HG02610 (cell line): ENCODE results near the gene STATH.
"Not testable (repeated sequence)": the region's sequence is repeated elsewhere in the genome, so short reads cannot be mapped to it uniquely, and the experiment has no call there.

Experiments used
- ATAC-seq: cut with Tn5 transposase; IDR thresholded peaks from one replicate; pipeline ENCODE4 v1.9.1; 2021; ENCODE audit warnings: mild to moderate bottlenecking, moderate library complexity; ENCODE audit not compliant: unreplicated experiment

Gene STATH, protein sequence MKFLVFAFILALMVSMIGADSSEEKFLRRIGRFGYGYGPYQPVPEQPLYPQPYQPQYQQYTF

DNA sequence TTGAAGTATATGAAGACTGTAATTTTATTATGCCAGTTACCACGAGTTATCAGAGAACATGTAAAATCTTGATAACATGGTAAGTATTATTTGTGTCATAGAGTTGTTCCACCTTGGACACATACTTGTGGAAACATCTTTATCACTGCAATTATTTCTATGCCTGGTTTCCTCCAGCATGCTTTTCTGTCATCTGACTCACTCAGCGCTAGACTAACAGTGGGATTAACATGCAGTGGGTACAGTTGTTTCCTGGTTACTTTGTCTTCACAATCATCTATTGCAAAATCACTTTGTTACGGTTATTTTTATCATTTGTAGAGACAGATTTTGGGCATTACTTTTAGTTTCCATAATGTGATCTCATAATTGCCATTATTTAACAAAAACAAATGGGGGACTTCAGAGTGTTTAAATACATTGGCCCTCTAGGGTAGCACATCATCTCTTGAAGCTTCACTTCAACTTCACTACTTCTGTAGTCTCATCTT, at the start of gene STATH:
Gene STATH, plus strand, starts transcription at position 441 of the 491 bp plus-strand sequence. CDS start 2,472 bp downstream, outside the sequence.
- ATAC-seq, result no peak

DNA sequence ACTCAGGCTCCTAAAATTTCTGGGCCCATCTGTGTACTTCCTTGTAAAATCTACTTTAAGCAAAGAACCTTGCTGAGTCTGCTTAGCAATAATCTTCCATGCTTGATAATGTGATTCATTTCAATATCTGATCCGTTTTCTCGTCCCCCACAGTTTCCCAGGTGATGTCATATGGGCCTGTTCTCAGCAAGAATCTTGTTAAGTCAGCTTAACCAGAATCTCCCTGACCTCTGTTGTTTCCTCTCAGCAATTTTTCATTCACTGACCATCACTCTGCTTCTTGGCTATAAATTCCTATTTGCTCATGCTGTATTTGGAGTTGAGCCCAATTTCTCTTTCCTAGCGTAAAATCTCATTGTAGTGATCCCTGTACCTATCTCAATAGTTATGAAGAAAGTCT, 44.2 kb upstream of the STATH start:
- ATAC-seq, result no peak

DNA sequence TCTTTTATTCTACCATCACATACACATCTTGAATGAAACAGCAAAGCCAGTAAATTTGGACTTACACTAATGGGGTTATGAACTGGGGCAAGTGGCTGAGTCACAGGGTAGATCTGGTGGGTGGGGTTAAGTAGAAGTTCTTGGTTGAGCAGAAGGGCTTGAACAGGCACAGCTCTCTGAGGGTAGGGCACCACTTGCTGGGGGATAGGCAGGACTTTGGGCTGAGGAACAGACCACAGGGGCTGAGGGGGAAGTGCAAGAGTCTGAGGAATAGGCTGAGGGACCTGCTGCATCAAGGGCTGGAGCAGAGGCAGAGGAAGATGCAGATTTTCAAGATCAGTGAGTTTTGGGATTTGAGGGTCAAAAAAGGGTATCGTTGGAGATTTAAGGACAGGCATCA, 38.6 kb upstream of the STATH start:
- ATAC-seq, result no peak

DNA sequence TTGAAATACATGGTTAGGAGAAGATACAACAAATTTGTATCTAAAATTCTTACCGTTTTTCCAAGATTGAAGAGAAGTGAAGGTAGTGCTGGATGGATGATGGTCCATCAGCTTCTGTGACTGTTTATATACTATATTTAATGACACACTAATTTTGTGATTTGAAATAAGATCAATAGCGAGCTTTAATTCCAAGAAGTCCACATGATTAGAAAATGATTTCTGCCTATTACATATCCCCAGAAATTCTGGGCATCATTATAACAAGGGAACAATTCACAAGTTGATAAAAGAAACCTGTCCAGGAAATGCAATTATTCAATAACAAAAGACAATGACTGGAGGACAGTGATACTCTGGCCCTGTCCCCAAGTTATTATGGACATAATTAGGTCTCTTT, 30.1 kb upstream of the STATH start, which contains the start of gene CSN2:
Gene CSN2, minus strand, starts transcription at position 101 of the 400 bp plus-strand sequence. CDS start 4,733 bp downstream, outside the sequence.
- ATAC-seq, result no peak

DNA sequence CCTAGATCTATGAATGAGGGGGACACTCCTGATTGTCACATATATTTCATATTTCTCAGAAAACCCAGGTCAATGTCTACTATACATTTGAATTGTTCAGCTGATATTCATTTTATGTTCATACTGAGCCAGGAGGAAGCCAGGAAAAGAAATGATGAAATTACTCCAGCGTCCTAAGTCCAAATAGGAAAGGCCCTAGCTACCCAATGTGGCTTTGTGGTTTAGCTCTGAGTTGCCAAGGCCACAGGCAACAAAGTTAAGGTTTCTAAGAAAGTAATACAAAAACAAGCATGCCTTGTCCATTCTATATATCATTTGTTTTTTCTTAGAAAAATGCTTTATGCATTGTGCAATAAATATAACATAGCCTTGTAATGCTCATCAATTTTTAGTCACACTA, 25.7 kb upstream of the STATH start:
- no peak for ATAC-seq

DNA sequence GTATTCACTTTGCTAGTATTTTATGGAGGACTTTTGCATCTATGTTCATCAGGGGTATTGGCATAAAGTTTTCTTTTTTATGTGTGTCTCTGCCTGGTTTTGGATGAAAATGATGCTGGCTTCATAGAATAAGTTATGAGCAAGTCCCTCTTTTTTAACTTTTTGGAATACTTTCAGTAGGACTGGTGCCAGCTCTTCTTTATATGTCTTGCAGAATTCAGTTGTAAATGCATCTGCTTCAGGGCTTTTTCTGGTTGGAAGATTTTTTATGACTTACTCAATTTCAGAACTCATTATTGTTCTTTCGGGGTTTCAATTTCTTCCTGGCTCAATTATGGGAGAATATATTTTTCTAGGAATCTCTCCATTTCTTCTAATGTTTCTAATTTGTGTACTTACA, 21.1 kb upstream of the STATH start:
- ATAC-seq, result no peak

DNA sequence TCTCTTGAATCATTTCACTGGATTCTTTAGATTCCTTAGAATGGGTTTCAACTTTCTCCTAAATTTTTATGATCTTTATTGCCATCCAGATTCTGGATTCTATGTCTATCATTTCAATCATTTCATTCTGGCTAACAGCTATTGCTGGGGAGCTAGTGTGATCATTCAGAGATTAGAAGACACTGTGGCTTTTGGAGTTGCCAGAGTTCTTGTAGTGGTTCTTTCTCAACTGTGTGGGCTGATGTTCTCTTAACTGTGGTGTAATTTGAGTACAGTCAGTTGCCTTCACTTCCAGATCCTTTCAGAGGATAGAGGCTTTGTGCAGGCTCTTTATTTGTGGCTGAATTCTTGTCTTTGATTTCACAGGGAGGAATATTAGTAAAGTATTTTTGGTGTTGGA, 18.2 kb upstream of the STATH start:
- no peak for ATAC-seq

DNA sequence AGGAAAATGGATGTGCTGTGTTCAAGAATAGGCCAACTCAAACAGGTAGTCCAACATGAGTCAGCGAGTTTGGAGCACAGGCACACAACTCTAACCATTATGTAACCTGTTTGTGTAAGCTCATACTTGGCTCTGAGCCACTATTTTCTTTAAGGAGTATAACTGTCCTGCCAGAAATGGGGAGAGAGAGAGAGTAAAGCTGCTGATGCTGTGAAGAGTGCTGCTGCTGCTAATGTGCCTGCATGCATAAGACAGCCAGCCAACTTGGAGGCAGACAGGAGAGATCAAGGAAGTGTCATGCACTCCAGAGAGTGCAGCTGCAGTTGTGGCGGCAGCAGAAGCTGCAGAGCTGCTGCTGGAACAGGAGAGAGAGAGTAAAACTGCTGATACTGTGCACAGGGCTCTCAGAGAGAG, 11.7 kb upstream of the STATH start:
- peak; percentile 75 for ATAC-seq

DNA sequence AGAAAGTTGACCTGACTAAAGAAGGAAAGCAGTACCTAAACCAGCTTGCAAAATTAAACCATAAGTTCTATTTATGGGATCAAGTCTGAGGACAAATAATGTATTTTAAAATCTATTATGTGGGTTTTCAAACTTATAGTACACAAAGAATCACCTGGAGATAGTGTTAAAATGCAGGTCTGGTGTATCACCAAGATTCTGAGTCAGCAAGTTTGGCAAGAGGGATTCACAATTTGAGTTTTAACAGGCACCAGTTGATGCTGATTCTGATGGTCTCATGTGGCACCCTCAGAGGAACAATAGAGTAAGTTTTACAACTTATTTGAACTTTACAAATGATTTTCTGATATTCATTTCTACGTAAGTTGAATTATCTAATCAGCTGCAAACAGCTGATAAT, 9.1 kb upstream of the STATH start:
- no peak for ATAC-seq

DNA sequence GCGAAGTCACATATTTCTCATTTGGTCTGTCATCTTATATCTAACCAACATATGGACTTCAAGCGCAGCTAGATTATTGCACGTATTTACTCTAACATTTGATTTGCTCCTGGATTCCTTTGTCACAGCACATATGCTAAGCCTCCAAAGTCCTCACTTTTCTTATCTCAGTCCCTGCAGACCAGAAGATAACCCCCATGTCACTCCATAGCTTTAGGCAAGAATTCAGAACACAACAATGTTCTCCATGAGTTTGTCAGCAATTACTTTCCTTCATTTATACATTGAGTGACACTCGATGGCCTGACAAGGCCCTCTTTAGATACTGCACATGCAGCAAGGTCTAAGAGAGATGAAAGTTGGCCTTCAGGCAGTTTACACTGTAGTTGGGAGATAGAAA, 4.8 kb upstream of the STATH start:
- no peak for ATAC-seq

DNA sequence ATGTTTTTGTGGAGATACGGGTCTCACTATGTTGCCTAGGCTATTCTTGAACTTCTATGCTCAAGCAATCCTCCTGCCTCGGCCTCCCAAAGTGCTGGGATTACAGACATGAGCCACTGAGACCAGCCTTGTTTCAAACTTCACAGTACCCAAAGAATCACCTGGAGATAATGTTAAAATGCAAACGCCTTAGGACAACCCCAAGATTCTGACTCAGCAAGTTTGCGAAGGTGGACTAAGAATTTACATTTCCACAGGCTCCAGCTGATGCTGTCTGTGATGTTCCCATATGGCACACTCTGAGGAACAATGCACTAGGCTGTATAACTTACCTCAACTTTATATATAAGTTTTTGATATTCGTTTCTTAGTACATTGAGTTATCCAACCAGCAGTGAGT, 984 bp upstream of the STATH start:
- no peak for ATAC-seq

DNA sequence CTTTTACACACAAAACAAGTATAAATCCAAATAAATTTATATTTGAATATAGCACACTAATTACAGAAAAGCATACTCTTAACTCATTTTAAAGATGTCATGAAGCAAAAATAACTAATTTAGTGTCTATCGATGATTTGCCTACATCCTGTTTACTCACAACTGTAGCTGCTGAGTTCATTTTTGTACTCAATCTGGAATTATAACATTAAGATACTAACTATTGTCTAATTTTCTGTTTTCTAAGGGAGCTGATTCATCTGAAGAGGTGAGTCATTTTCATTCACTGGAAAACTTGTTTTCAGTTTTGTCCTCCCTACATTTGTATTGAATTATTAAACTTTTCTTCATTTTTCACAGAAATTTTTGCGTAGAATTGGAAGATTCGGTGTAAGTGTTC, 3.7 kb downstream of the STATH start:
- ATAC-seq, result peak; percentile 89

DNA sequence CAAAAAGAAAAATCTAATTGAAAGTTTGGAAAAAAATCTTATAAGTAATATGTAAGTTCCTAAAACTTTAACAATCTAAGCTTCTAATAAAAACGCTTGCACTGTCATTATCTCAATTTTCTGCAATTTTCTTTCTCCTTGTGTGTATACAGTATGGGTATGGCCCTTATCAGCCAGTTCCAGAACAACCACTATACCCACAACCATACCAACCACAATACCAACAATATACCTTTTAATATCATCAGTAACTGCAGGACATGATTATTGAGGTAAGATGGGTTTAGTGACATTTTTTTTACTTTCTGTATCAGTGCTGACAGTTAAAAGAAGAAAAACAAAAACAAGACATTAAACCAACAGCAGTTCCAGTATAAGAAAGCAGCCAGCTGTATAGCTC, 4.9 kb downstream of the STATH start:
- ATAC-seq, result no peak

DNA sequence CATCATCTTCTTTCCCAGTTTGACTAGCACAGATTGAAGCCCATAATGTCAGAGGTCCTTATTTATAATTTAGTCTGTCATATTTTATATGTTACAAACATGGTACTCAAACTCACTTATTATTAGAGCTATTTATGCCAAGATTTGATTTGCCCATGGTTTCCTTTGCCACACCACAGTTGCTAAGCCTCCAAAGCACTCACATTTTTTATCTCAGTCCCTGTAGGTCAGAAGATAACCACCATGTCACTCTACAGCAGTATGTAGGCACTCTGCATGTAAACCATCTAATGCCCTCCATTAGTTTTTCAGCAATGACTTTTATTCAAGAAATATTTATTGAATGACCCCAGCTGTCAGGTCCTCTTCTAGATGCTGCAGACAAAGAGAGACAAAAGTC, 6.7 kb downstream of the STATH start:
- no peak for ATAC-seq

DNA sequence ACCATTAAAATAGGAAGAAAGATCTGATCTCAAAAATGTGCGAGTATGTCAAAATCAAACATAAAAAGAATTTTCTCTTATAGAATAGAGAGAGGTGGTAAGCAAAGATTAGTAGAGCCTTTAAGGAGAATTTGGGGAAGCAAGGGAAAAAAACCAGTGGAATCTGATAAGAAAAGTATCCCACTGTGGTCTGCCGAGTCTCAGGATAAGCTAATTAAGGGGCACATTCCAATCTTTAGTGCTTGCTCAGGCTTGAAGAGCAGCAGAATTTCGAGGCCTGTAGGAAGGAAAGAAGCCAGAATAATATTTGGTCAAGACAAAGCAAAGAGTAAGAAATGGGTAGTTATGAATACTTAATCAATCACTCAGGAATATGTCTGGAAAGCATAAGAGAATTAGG, 13.0 kb downstream of the STATH start:
- no peak for ATAC-seq

DNA sequence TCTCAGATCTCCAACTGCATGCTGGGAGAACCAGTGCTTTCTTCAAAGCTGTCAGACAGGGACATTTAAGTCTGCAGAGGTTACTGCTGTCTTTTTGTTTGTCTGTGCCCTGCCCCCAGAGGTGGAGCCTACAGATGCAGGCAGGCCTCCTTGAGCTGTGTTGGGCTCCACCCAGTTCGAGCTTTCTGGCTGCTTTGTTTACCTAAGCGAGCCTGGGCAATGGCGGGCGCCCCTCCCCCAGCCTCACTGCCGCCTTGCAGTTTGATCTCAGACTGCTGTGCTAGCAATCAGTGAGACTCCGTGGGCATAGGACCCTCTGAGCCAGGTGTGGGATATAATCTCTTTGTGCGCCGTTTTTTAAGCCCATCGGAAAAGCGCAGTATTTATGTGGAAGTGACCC, 23.2 kb downstream of the STATH start:
- ATAC-seq, result not testable (repeated sequence)

DNA sequence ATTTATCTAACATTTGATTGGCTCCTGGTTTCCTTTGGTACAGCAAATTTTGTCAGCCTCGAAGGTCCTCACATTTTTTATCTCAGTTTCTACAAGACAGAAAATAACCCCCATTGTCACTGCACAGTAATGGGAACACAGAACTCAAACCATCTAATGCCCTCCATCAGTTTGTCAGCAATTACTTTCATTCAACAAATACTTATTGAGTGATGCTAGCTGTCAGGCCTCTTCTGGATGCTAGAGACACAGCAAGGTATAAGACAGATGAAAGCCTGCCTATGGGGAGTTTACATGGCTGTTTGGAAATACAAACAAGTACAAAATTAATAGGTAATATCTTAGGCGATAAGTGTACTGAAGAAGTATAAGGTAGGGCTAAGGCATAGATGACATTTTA, 27.5 kb downstream of the STATH start:
- no peak for ATAC-seq

DNA sequence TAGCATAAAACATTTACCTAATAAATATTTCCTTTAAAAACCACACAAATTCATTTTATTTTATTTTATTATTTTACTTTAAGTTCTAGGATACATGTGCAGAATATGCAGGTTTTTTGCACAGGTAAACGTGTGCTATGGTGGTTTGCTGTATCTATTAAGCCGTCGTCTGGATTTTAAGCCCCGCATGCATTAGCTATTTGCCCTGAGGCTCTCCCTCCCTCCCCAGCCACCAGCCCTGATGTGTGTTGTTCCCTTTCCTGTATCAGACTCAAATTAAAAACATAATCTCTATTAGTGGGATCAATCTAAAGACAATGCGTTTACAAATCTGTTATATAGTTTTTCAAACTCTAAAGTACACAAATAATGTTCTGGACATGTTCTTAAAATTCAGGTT, 31.2 kb downstream of the STATH start:
- ATAC-seq, result no peak

DNA sequence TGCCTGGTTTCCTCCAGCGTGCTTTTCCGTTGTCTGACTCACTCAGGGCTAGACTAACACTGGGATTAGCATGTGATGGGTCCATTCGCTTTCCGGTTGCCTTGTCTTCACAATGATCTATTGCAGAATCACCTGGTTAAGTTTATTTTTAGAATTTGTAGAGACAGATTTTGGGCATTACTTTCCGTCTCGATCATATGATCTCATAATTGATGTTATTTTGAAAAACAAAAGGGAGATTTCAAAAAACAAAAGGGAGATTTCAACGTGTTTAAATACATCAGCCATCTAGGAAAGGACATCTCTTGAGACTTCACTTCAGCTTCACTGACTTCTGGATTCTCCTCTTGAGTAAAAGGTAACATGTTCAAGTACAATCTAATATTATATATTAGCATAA, 32.4 kb downstream of the STATH start, which contains the start of gene HTN3:
Gene HTN3, plus strand, starts transcription at position 301 of the 400 bp plus-strand sequence. CDS start 2,282 bp downstream, outside the sequence.
- not testable (repeated sequence) for ATAC-seq

DNA sequence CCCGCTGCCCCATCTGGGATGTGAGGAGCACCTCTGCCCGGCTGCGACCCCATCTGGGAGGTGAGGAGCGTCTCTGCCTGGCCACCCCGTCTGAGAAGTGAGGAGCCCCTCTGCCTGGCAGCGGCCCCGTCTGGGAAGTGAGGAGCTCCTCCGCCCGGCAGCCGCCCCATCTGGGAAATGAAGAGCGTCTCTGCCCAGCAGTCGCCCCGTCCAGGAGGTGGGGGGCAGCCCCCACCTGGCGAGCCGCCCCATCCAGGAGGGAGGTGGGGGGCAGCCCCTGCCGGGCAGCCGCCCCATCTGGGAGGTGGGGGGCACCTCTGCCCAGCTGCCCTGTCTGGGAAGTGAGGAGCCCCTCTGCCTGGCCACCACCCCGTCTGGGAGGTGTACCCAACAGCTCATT, 41.8 kb downstream of the STATH start:
- not testable (repeated sequence) for ATAC-seq

DNA sequence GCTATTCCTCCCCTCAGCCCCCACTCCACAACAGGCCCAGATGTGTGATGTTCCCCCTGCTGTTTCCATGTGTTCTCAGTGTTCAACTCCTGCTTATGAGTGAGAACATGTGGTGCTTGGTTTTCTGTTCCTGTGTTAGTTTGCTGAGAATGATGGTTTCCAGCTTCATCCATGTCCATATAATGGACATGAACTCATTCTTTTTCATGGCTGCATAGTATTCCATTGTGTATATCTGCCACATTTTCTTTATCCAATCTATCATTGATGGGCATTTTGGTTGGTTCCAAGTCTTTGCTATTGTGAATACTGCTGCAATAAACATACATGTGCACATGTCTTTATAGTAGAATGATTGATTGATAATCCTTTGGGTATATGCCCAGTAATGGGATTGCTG, 44.2 kb downstream of the STATH start:
- not testable (repeated sequence) for ATAC-seq

DNA sequence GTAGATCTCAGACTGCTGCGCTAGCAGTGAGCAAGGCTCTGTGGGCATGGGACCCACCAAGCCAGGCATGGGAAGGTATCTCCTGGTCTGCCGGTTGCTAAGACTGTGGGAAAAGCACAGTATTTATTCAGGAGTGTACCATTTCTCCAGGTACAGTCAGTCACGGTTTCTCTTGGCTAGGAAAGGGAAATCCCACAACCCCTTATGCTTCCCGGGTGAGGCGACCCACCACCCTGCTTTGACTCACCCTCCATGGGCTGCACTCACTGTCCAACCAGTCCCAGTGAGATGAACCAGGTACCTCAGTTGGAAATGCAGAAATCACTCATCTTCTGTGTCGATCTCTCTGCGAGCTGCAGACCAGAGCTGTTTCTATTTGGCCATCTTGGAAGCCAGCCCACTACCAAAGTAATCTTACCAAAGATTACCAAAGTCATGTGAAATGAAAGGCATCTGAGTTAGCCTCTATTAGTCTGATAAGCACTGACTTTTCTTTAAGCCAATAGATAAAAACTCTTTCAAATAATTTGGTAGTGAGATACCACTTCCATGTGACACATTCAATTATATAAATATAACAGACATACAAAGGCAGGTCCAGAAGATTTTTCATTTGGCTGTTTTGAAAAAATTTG, 46.0 kb downstream of the STATH start:
- no peak for ATAC-seq

DNA sequence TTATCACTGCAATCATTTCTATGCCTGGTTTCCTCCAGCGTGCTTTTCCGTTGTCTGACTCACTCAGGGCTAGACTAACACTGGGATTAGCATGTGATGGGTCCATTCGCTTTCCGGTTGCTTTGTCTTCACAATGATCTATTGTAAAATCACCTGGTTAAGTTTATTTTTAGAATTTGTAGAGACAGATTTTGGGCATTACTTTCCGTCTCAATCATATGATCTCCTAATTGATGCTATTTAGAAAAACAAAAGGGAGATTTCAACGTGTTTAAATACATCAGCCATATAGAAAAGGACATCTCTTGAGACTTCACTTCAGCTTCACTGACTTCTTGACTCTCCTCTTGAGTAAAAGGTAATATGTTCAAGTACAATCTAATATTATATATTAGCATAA, 54.4 kb downstream of the STATH start, which contains the start of gene HTN1:
Gene HTN1, plus strand, starts transcription at position 301 of the 400 bp plus-strand sequence. CDS start 2,639 bp downstream, outside the sequence.
- ATAC-seq, result not testable (repeated sequence)
